HCT116 (cell line): ENCODE results near the gene RAC2. TPM values are rescaled to one million over a fixed set of nuclear protein-coding genes. Genes with fewer than 3 reads are reported as not detected.
"Not testable (repeated sequence)": the region's sequence is repeated elsewhere in the genome, so short reads cannot be mapped to it uniquely, and the experiment has no call there.

Experiments used
- ATAC-seq: fragments of 200-7000 bp; cut with Tn5 transposase; 2 replicates; pipeline ENCODE4 v1.9.1; 2020; ENCODE audit warnings: mild to moderate bottlenecking, moderate library complexity
- BruUV-seq: library from RNA; stranded (reverse); fragments of 400-500 nt; replicated peaks from 2 replicates; lab custom pipeline; 2021; lab: Mats Ljungman, UMichigan
- CTCF ChIA-PET: fragments of 300-600 bp; sonication (Branson Sonifier 250); formaldehyde crosslinking; loops from one replicate; lab custom pipeline; 2021; ENCODE audit warnings: antibody characterized with exemption; lab: Charles Lee
- POLR2A ChIA-PET: fragments of 300-600, 350-600 bp; sonication (Branson Sonifier 250); formaldehyde crosslinking; loops from one replicate; lab custom pipeline; 2021; ENCODE audit warnings: antibody characterized with exemption; lab: Charles Lee
- RAD21 ChIA-PET, 2 experiments: fragments of 300-600 bp; sonication (Branson Sonifier 250); formaldehyde crosslinking; loops; one replicate each; lab custom pipeline; 2023; ENCODE audit warnings: low total read pairs in 2 of 2; ENCODE audit not compliant: uncharacterized antibody in 2 of 2, unreplicated experiment in 2 of 2, low non-redundant PET in 1 of 2; lab: Charles Lee
- DNase-seq: peaks from one replicate; pipeline ENCODE4 v3.0.0-alpha.2; 2010; ENCODE audit warnings: low read depth, low spot score
- H2AFZ ChIP-seq: fragments of 200-600 bp; shearing (Covaris generic), sonication (generic); 2 replicates; pipeline ENCODE4 v1.6.1; 2017; ENCODE audit warnings: low read depth, mixed run types, mixed read lengths, antibody characterized with exemption, low read length; ENCODE audit not compliant: poor library complexity, severe bottlenecking
- H3K27ac ChIP-seq: 2 replicates; pipeline ENCODE4 v1.5.1; 2012; ENCODE audit warnings: low read depth, low read length
- H3K27me3 ChIP-seq: fragments of 200-600 bp; sonication (generic); 2 replicates; pipeline ENCODE4 v1.6.1; 2016; ENCODE audit warnings: mixed run types, low read length, mixed read lengths; ENCODE audit not compliant: insufficient read depth
- H3K36me3 ChIP-seq, 2 experiments: fragments of 200-500 bp in 1 of 2; fragments of 200-600 bp in 1 of 2; sonication (Bioruptor generic) in 1 of 2; sonication (generic) in 1 of 2; 2 replicates each; pipeline versions ENCODE4 v1.5.1 to v1.6.1; 2014 to 2016; ENCODE audit warnings: low read length in 2 of 2, inconsistent platforms in 1 of 2, mixed read lengths in 1 of 2, mixed run types in 1 of 2; ENCODE audit not compliant: insufficient read depth in 2 of 2, control insufficient read depth in 1 of 2
- H3K4me1 ChIP-seq, 2 experiments: fragments of 200-600 bp in 1 of 2; sonication (generic) in 1 of 2; 2 replicates each; pipeline versions ENCODE4 v1.5.1 to v1.6.1; 2012 to 2017; ENCODE audit warnings: low read length in 2 of 2, inconsistent platforms in 1 of 2, mild to moderate bottlenecking in 1 of 2, mixed read lengths in 1 of 2, mixed run types in 1 of 2, moderate library complexity in 1 of 2; ENCODE audit not compliant: insufficient read depth in 2 of 2, control insufficient read depth in 1 of 2
- H3K4me2 ChIP-seq: fragments of 200-600 bp; sonication (generic); 2 replicates; pipeline ENCODE4 v1.6.1; 2017; ENCODE audit warnings: mixed run types, low read length, mixed read lengths
- H3K4me3 ChIP-seq, 2 experiments: fragments of 200-600 bp in 1 of 2; sonication (generic) in 1 of 2; replicated peaks in 1 of 2; 2 replicates each; pipeline ENCODE4 v1.5.1; 2011 to 2016; ENCODE audit warnings: low read length in 2 of 2, control low read depth in 1 of 2, low read depth in 1 of 2, mild to moderate bottlenecking in 1 of 2, mixed read lengths in 1 of 2, mixed run types in 1 of 2
- H3K79me2 ChIP-seq: fragments of 200-600 bp; sonication (generic); 2 replicates; pipeline ENCODE4 v1.6.1; 2017; ENCODE audit warnings: mild to moderate bottlenecking, mixed run types, low read length, moderate library complexity, mixed read lengths; ENCODE audit not compliant: insufficient read depth
- H3K9ac ChIP-seq: fragments of 200-600 bp; sonication (generic); 2 replicates; pipeline ENCODE4 v1.6.1; 2016; ENCODE audit warnings: low read length, mixed read lengths
- H3K9me2 ChIP-seq: fragments of 200-600 bp; sonication (generic), shearing (Covaris generic); 2 replicates; pipeline ENCODE4 v1.6.1; 2017; ENCODE audit warnings: mixed run types, mild to moderate bottlenecking, moderate library complexity; ENCODE audit not compliant: insufficient read depth
- H3K9me3 ChIP-seq, 2 experiments: fragments of 200-500 bp in 1 of 2; fragments of 200-600 bp in 1 of 2; sonication (Bioruptor generic) in 1 of 2; sonication (generic) in 1 of 2; 2 replicates each; pipeline ENCODE4 v1.6.1; 2014 to 2017; ENCODE audit warnings: low read length in 2 of 2, mixed read lengths in 2 of 2, inconsistent platforms in 1 of 2, low read depth in 1 of 2, mild to moderate bottlenecking in 1 of 2, mixed run types in 1 of 2, moderate library complexity in 1 of 2; ENCODE audit not compliant: control insufficient read depth in 1 of 2, insufficient read depth in 1 of 2
- H4K20me1 ChIP-seq: fragments of 200-600 bp; sonication (generic), shearing (Covaris generic); 2 replicates; pipeline ENCODE4 v1.6.1; 2017; ENCODE audit warnings: mixed run types, mild to moderate bottlenecking, moderate library complexity; ENCODE audit not compliant: insufficient read depth
- CBX3 ChIP-seq: IDR thresholded peaks from 2 replicates; pipeline ENCODE4 v1.6.1; 2012; ENCODE audit warnings: low read depth
- CEBPB ChIP-seq: IDR thresholded peaks from 2 replicates; pipeline ENCODE4 v1.6.1; 2012; ENCODE audit warnings: low read depth
- EGR1 ChIP-seq: IDR thresholded peaks from 2 replicates; pipeline ENCODE4 v1.6.1; 2012; ENCODE audit warnings: low read depth
- ELF1 ChIP-seq: IDR thresholded peaks from 2 replicates; pipeline ENCODE4 v1.6.1; 2012; ENCODE audit warnings: low read depth, borderline replicate concordance
- EZH2 ChIP-seq: fragments of 200-600 bp; sonication (generic); IDR thresholded peaks from 2 replicates; pipeline ENCODE4 v1.6.1; 2017; ENCODE audit warnings: antibody characterized with exemption, mixed run types
- EZH2phosphoT487 ChIP-seq: fragments of 200-600 bp; IDR thresholded peaks from 2 replicates; pipeline ENCODE4 v1.6.1; 2018; ENCODE audit warnings: antibody characterized with exemption, borderline replicate concordance
- FOSL1 ChIP-seq: IDR thresholded peaks from 2 replicates; pipeline ENCODE4 v1.6.1; 2012; ENCODE audit warnings: low read depth
- JUND ChIP-seq: IDR thresholded peaks from 2 replicates; pipeline ENCODE4 v1.6.1; 2012
- POLR2A ChIP-seq: IDR thresholded peaks from 2 replicates; pipeline ENCODE4 v1.7.0; 2011; ENCODE audit warnings: borderline replicate concordance; ENCODE audit not compliant: insufficient read depth, insufficient read length; ENCODE audit errors: extremely low read depth
- POLR2AphosphoS5 ChIP-seq: IDR thresholded peaks from 2 replicates; pipeline ENCODE4 v1.6.1; 2011; ENCODE audit warnings: mild to moderate bottlenecking, low read depth, low read length, moderate library complexity
- RAD21 ChIP-seq: IDR thresholded peaks from 2 replicates; pipeline ENCODE4 v1.6.1; 2012; ENCODE audit warnings: low read depth, mild to moderate bottlenecking
- SIN3A ChIP-seq: IDR thresholded peaks from 2 replicates; pipeline ENCODE4 v1.6.1; 2012; ENCODE audit warnings: low read depth
- SP1 ChIP-seq: IDR thresholded peaks from 2 replicates; pipeline ENCODE4 v1.6.1; 2012; ENCODE audit warnings: low read depth
- SRF ChIP-seq: IDR thresholded peaks from 2 replicates; pipeline ENCODE4 v1.6.1; 2012; ENCODE audit warnings: low read depth
- TCF7L2 ChIP-seq: IDR thresholded peaks from 2 replicates; pipeline ENCODE4 v1.7.0; 2011; ENCODE audit warnings: borderline replicate concordance, inconsistent platforms; ENCODE audit not compliant: insufficient read depth, insufficient read length; ENCODE audit errors: extremely low read depth
- YY1 ChIP-seq: IDR thresholded peaks from 2 replicates; pipeline ENCODE4 v1.6.1; 2011; ENCODE audit warnings: low read length, low read depth, moderate library complexity, mild to moderate bottlenecking; ENCODE audit not compliant: insufficient replicate concordance; ENCODE audit errors: extremely low read depth
- ZFX ChIP-seq: fragments of 450-650 bp; IDR thresholded peaks from 2 replicates; pipeline ENCODE4 v1.6.1; 2017
- ZNF274 ChIP-seq: fragments of 200-500 bp; sonication (Bioruptor generic); IDR thresholded peaks from 2 replicates; pipeline ENCODE4 v1.6.1; 2014; ENCODE audit warnings: mild to moderate bottlenecking, low read depth, low read length, inconsistent platforms
- intact Hi-C: fragments of 100-400 bp; cut with micrococcal nuclease; formaldehyde crosslinking; loops from 2 replicates; pipeline ENCODE4 v1.10.0; 2022
- total RNA-seq: library from RNA; stranded (reverse); gene quantifications from one replicate; pipeline ENCODE4 v1.2.1, GENCODE V29; 2021; ENCODE audit not compliant: unreplicated experiment
- TF ChIP-seq, protein P1 (sequence below): IDR thresholded peaks from 2 replicates; pipeline ENCODE4 v1.6.1; 2011; ENCODE audit warnings: mild to moderate bottlenecking, low read length, moderate library complexity; ENCODE audit not compliant: insufficient replicate concordance; ENCODE audit errors: extremely low read depth
- TF ChIP-seq, protein P2 (sequence below): IDR thresholded peaks from 2 replicates; pipeline ENCODE4 v1.6.1; 2012

Gene RAC2
- total RNA-seq, 1 experiment from 2014 or later = 62.0 TPM

DNA sequence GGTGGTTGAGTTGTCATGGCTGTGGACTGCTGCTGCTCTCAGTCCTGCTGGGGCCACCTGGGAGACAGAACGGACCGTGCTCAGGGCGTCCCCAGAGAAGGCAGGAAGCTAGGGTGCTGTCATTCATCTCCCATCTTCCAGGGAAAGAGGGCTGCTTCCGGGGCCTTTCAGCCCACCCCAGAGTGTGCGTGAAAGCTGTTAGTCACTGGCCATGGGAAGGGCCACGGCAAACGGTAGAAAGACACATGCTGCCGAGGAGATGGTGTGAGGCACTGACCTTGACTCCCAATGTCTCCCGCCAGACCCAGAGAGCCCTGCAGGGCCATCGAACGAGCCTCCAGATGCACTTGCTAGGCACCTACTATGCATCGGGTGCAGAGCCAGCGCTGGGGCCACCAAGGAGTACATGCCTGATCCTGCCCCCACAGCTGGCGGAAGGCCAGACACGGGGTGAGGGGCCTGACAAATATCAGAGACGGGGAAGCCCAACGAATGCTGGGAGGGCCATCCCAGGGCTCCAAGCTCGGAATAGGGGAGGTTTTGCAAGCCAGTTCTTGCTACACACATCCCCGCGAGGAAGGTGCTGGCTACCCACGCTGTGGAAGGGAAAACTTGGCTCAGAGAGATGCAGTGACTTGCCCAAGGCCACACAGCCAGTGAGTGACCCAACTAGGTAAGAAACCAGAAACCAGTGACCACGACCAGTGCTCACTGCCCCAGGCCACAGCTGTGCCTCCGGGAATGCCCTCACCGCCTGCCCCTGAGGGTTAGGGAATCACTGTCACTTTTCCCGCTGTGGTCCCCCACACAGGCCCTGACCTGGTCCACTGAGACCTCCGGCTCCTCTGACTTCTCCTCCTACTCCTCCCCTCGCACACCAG, 10.1 kb downstream of the RAC2 start:
- intact Hi-C loops = no loop called here

DNA sequence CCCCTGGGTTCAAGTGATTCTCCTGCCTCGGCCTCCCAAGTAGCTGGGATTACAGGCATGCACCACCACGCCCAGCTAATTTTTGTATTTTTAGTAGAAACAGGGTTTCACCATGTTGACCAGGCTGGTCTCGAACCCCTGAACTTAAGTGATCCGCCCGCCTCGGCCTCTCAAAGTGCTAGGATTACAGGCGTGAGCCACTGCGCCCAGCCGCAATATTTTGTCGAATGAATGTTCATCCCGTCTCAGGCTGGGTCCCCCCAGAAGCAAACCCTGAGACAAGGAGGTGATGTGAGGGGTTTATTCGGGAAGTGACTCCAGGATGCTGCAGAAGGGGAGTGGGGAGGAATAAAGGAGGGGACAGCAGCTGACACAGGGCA, 10.7 kb downstream of the RAC2 start:
- H4K20me1 ChIP-seq, H3K9ac ChIP-seq, H3K27me3 ChIP-seq, H3K4me2 ChIP-seq, H2AFZ ChIP-seq, H3K79me2 ChIP-seq, H3K9me2 ChIP-seq, H3K36me3 ChIP-seq, H3K4me3 ChIP-seq, POLR2A ChIA-PET, BruUV-seq, H3K9me3 ChIP-seq, H3K27ac ChIP-seq, DNase-seq, intact Hi-C loops, ATAC-seq, RAD21 ChIA-PET: not testable (repeated sequence)
- peaks cover 22 to 32% of the 10 kb centered on the region in 2 experiments for H3K4me1 ChIP-seq
- CTCF ChIA-PET = interaction anchor here (1.4 kb wide), 1 partner anchor 33 kb away, joined by 3 read pairs; no protein-coding TSS in a partner anchor

More for the DNA sequence above, 10.1 kb downstream of the RAC2 start:
- Histone ChIP-seq H2AFZ (no peak overlapping the region), H4K20me1 (no peaks in the 10 kb centered on the region), H3K27me3 (no peaks in the 10 kb centered on the region), H3K4me1 (peaks cover 16 to 25% of the 10 kb centered on the region in 2 experiments), H3K36me3 (no peaks in the 10 kb centered on the region), H3K9me3 (no peaks in the 10 kb centered on the region), H3K27ac (no peak overlapping the region), H3K9me2 (no peaks in the 10 kb centered on the region), H3K9ac (no peak overlapping the region), H3K79me2 (no peaks in the 10 kb centered on the region), H3K4me3 (no peak overlapping the region), H3K4me2 (no peak overlapping the region)
- no peak for DNase-seq
- POLR2A ChIA-PET = no interaction called here
- TF ChIP-seq TCF7L2 (no peak), EGR1 (no peak), YY1 (no peak), POLR2A (no peak), RAD21 (no peak), SIN3A (no peak), SRF (no peak), ELF1 (no peak), CBX3 (no peak), ZNF274 (no peak), CEBPB (no peak), SP1 (no peak), FOSL1 (no peak), EZH2 (no peak), EZH2phosphoT487 (no peak), ZFX (no peak), POLR2AphosphoS5 (no peak), JUND (no peak)
- TF ChIP-seq, protein P1, sequence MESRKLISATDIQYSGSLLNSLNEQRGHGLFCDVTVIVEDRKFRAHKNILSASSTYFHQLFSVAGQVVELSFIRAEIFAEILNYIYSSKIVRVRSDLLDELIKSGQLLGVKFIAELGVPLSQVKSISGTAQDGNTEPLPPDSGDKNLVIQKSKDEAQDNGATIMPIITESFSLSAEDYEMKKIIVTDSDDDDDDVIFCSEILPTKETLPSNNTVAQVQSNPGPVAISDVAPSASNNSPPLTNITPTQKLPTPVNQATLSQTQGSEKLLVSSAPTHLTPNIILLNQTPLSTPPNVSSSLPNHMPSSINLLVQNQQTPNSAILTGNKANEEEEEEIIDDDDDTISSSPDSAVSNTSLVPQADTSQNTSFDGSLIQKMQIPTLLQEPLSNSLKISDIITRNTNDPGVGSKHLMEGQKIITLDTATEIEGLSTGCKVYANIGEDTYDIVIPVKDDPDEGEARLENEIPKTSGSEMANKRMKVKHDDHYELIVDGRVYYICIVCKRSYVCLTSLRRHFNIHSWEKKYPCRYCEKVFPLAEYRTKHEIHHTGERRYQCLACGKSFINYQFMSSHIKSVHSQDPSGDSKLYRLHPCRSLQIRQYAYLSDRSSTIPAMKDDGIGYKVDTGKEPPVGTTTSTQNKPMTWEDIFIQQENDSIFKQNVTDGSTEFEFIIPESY = no peak
- TF ChIP-seq, protein P2, sequence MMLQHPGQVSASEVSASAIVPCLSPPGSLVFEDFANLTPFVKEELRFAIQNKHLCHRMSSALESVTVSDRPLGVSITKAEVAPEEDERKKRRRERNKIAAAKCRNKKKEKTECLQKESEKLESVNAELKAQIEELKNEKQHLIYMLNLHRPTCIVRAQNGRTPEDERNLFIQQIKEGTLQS = no peak
- no peak for ATAC-seq
- BruUV-seq = no TSS peak
- RAD21 ChIA-PET = no interaction called here
- CTCF ChIA-PET = interaction anchor here (1.4 kb wide), 1 partner anchor 33 kb away, joined by 3 read pairs; no protein-coding TSS in a partner anchor
